Measurements from ENCODE around the gene TMCC1.
"Not testable (repeated sequence)": the region's sequence is repeated elsewhere in the genome, so short reads cannot be mapped to it uniquely, and the experiment has no call there.

The TMCC1 gene

DNA sequence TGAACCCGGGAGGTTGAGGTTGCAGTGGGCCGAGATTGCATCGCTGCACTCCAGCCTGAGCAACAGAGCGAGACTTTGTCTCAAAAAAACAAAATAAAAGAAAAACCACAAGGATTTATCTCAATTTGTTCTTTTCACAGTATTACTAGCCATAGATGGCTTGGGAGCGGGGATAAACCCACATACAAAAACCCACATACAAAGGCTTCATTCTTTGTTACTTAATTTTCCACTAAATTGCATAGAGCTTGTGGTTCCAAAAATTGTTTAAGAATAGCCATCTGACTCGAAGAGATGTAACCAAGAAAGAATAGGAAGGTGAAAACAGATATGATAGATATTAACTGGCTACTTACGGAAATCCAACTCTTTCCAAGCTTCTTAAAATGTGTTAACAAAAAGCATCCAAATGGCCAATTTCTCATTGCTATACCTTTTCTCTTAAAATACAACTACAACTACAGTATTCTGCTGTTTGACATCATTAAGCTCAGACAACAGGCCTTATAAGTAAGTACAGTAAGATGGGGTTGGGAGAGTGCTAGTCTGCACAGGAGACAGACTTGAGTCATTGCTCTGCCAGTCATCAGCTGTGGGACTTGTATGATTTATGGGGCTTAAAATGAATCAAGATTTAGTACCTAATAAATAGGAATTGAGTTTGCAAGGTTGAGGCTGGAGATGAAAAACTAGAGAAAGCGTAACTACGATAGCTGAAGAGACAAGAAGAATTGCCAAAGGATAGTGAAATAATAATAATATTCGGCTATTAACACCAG is 190.4 kb downstream of the TMCC1 start:
- Histone ChIP-seq H3K27me3 (ENCODE audit: insufficient read depth, low read depth, severe bottlenecking) (no peaks in the 10 kb centered on the region), H3K27ac (no peak overlapping the region), H3K36me3 (no peaks in the 10 kb centered on the region), H3K4me3 (ENCODE audit: low read depth, low read length) (no peak overlapping the region), H3K9me3 (ENCODE audit: severe bottlenecking) (no peaks in the 10 kb centered on the region)
- TF ChIP-seq, protein P1, sequence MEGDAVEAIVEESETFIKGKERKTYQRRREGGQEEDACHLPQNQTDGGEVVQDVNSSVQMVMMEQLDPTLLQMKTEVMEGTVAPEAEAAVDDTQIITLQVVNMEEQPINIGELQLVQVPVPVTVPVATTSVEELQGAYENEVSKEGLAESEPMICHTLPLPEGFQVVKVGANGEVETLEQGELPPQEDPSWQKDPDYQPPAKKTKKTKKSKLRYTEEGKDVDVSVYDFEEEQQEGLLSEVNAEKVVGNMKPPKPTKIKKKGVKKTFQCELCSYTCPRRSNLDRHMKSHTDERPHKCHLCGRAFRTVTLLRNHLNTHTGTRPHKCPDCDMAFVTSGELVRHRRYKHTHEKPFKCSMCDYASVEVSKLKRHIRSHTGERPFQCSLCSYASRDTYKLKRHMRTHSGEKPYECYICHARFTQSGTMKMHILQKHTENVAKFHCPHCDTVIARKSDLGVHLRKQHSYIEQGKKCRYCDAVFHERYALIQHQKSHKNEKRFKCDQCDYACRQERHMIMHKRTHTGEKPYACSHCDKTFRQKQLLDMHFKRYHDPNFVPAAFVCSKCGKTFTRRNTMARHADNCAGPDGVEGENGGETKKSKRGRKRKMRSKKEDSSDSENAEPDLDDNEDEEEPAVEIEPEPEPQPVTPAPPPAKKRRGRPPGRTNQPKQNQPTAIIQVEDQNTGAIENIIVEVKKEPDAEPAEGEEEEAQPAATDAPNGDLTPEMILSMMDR (IDR thresholded peaks at IDR 0.05; ENCODE audit: low read depth, low read length): no peak
- DNase-seq: no peak

DNA sequence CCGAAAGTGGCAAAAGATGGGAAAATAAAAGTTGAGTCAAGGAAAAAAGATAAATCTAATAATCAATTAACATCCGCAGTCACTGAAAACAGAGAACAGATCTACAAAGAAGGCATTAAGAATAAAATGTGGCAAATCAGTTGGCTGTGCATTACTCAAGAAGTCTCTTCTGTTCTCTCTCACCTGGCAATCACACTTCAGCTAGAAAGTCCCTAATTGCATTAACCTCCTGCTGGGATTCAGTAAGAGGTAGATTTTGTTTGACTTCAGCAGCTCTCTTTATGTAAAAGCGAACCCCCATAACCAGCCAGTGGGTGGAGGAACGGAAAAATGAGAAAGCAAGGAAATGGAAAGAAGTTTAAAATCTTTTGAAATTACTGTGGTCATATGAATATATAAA is 192.3 kb downstream of the TMCC1 start:
- Histone ChIP-seq H3K27me3 (ENCODE audit: insufficient read depth, low read depth, severe bottlenecking) (no peaks in the 10 kb centered on the region), H3K36me3 (no peaks in the 10 kb centered on the region), H3K4me3 (ENCODE audit: low read depth, low read length) (no peak overlapping the region), H3K9me3 (ENCODE audit: severe bottlenecking) (peaks cover 10% of the 10 kb centered on the region), H3K27ac (no peak overlapping the region)
- no peak for DNase-seq
- TF ChIP-seq, protein P1 (IDR thresholded peaks at IDR 0.05; ENCODE audit: low read depth, low read length): no peak

DNA sequence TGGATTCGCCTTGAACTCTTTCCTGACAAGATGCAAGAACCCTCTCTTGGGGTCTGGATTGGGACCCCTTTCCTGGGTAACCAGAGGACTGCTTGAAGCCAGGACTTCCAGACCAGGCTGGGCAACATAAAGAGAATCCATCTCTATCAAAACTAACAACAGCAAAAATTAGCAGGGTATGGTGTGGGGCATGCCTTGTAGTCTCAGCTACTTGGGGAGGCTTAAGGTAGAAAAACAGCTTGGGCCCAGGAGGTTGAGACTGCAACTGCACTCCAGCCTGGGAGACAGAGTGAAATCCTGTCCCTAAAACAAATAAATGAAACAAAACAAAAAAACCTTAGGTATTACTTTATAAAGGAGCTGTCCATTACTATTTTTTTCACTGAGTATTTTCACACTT is 193.9 kb downstream of the TMCC1 start:
- Histone ChIP-seq H3K4me3 (ENCODE audit: low read depth, low read length) (no peak overlapping the region), H3K36me3 (no peaks in the 10 kb centered on the region), H3K9me3 (ENCODE audit: severe bottlenecking) (peaks cover 10% of the 10 kb centered on the region), H3K27ac (no peak overlapping the region), H3K27me3 (ENCODE audit: insufficient read depth, low read depth, severe bottlenecking) (no peaks in the 10 kb centered on the region)
- DNase-seq: no peak
- TF ChIP-seq, protein P1 (IDR thresholded peaks at IDR 0.05; ENCODE audit: low read depth, low read length): no peak

DNA sequence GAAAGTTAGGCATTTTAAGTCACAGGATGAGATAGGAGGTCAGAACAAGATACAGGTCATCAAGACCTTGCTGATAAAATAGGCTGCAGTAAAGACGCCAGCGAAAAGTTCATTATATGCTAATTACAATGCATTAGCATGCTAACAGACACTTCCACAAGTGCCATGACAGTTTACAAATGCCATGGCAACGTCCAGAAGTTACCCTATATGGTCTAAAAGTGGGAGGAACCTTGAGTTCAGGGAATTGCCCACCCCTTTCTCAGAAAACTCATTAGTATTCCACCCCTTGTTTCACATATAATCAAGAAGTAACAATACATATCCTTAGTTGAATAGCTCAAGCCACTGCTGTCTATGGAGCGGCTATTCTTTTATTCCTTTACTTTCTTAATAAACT is 194.3 kb downstream of the TMCC1 start:
- no peak for DNase-seq

DNA sequence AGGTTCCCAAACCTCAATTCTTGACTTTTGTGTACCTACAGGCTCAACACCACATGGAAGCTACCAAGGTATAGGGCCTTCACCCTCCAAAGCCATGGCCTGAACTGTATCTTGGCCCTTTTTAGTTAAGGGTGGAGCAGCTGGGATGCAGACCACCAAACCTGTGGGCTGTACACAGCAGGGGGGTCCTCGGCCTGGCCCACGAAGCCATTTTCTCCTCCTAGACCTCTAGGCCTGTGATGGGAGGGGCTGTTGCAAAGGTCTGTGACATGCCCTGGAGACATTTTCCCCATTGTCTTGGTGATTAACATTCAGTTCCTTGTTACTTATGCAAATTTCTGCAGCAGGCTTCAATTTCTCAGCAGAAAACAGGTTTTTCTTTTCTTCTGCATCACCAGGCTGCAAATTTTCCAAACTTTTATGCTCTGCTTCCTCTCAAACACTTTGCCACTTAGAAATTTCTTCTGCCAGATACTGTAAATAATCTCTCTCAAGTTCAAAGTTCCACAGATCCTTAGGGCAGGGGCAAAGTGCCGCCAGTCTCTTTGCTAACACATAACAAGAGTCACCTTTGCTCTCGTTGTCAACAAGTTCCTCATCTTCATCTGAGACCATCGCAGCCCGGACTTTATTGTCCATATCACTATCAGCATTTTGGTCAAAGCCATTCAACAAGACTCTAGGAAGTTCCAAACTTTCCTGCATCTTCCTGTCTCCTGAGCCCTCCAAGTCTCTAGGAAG is 196.1 kb downstream of the TMCC1 start:
- H3K4me3 ChIP-seq (ENCODE audit: low read depth, low read length): no peak overlapping the region
- no peaks in the 10 kb centered on the region for H3K36me3 ChIP-seq
- H3K9me3 ChIP-seq (ENCODE audit: severe bottlenecking): peaks cover 10% of the 10 kb centered on the region
- TF ChIP-seq, protein P1 (IDR thresholded peaks at IDR 0.05; ENCODE audit: low read depth, low read length): no peak
- DNase-seq: no peak
- no peaks in the 10 kb centered on the region for H3K27me3 ChIP-seq (ENCODE audit: insufficient read depth, low read depth, severe bottlenecking)
- H3K27ac ChIP-seq: no peak overlapping the region

More for the DNA sequence above, 194.3 kb downstream of the TMCC1 start:
- peaks cover 10% of the 10 kb centered on the region for H3K9me3 ChIP-seq (ENCODE audit: severe bottlenecking)
- H3K27ac ChIP-seq: no peak overlapping the region
- no peaks in the 10 kb centered on the region for H3K27me3 ChIP-seq (ENCODE audit: insufficient read depth, low read depth, severe bottlenecking)
- TF ChIP-seq, protein P1 (IDR thresholded peaks at IDR 0.05; ENCODE audit: low read depth, low read length): no peak
- H3K36me3 ChIP-seq: no peaks in the 10 kb centered on the region
- no peak overlapping the region for H3K4me3 ChIP-seq (ENCODE audit: low read depth, low read length)

DNA sequence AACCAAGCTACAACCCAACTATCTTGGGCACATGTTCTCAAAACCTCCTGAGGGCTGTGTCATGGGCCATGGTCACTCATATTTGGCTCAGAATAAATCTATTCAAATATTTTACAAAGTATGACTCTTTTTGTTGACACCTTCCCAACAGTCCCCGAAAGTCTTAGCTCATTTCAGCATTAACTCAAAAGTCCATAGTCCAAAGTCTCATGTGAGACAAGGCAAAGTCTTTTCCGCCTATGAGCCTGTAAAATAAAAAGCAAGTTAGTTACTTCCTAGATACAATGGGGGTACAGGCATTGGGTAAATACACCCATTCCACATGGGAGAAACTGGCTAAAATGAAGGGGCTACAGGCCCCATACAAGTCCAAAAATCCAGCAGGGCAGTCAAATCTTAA is 197.1 kb downstream of the TMCC1 start:
- not testable (repeated sequence) for H3K36me3 ChIP-seq; H3K27me3 ChIP-seq (ENCODE audit: insufficient read depth, low read depth, severe bottlenecking); DNase-seq; H3K9me3 ChIP-seq (ENCODE audit: severe bottlenecking); H3K4me3 ChIP-seq (ENCODE audit: low read depth, low read length); H3K27ac ChIP-seq
